Endothelial cell of umbilical vein (primary cell): Measurements from ENCODE around the gene SETD2. TPM values are rescaled to one million over a fixed set of nuclear protein-coding genes. Genes with fewer than 3 reads are reported as not detected.
"Not testable (repeated sequence)": the region's sequence is repeated elsewhere in the genome, so short reads cannot be mapped to it uniquely, and the experiment has no call there.

ENCODE experiments used
- BruUV-seq: library from RNA; stranded (reverse); fragments of 400-500 nt; replicated peaks from 2 replicates; lab custom pipeline; 2021; lab: Mats Ljungman, UMichigan
- CTCF ChIA-PET: fragments of 300-600, 350-600 bp; sonication (Branson Sonifier 250); formaldehyde crosslinking; loops from one replicate; lab custom pipeline; 2021; ENCODE audit warnings: antibody characterized with exemption, inconsistent platforms; lab: Charles Lee
- POLR2A ChIA-PET: fragments of 300-600, 350-600 bp; sonication (Branson Sonifier 250); formaldehyde crosslinking; loops from one replicate; lab custom pipeline; 2021; ENCODE audit warnings: antibody characterized with exemption, inconsistent platforms; lab: Charles Lee
- DNase-seq: peaks from one replicate; pipeline ENCODE4 v3.0.0-alpha.2; 2011; ENCODE audit warnings: low read depth, low spot score
- FAIRE-seq: peaks from 2 replicates; lab custom pipeline; 2011; peaks lifted over from hg19 to GRCh38; lab: Jason Lieb, UNC
- H2AFZ ChIP-seq: 2 replicates; pipeline ENCODE4 v1.6.0; 2012; ENCODE audit warnings: low read depth, low read length, control low read depth, inconsistent platforms
- H3K27ac ChIP-seq: 2 replicates; pipeline ENCODE4 v1.5.1; 2011; ENCODE audit warnings: low read depth, mild to moderate bottlenecking, control low read depth, low read length, moderate library complexity; ENCODE audit not compliant: insufficient read depth
- H3K27me3 ChIP-seq, 2 experiments: 2 replicates each; pipeline versions ENCODE4 v1.6.0 to v1.6.1; 2011; ENCODE audit warnings: low read length in 2 of 2, mixed read lengths in 1 of 2; ENCODE audit not compliant: control insufficient read depth in 2 of 2, insufficient read depth in 2 of 2
- H3K36me3 ChIP-seq, 2 experiments: 2 replicates in 1 of 2; 3 replicates in 1 of 2; pipeline ENCODE4 v1.5.1; 2011; ENCODE audit warnings: low read length in 2 of 2, mild to moderate bottlenecking in 1 of 2, moderate library complexity in 1 of 2; ENCODE audit not compliant: control insufficient read depth in 2 of 2, insufficient read depth in 2 of 2; ENCODE audit errors: extremely low read depth in 1 of 2
- H3K4me1 ChIP-seq: 3 replicates; pipeline ENCODE4 v1.5.1; 2011; ENCODE audit warnings: mild to moderate bottlenecking, low read length; ENCODE audit not compliant: control insufficient read depth, insufficient read depth; ENCODE audit errors: extremely low read depth
- H3K4me2 ChIP-seq: 2 replicates; pipeline ENCODE4 v1.6.1; 2011; ENCODE audit warnings: low read length, control low read depth, mixed read lengths; ENCODE audit not compliant: insufficient read depth
- H3K4me3 ChIP-seq, 3 experiments: fragments of 200-600 bp in 1 of 3; sonication (generic), shearing (Covaris generic) in 1 of 3; replicated peaks in 1 of 3; 2 replicates each; pipeline ENCODE4 v1.5.1; 2011 to 2016; ENCODE audit warnings: control low read depth in 3 of 3, low read length in 3 of 3, mild to moderate bottlenecking in 2 of 3, inconsistent platforms in 1 of 3, low read depth in 1 of 3, moderate library complexity in 1 of 3; ENCODE audit not compliant: insufficient read depth in 1 of 3
- H3K79me2 ChIP-seq: 2 replicates; pipeline ENCODE4 v1.6.0; 2012; ENCODE audit warnings: low read length, inconsistent platforms; ENCODE audit not compliant: control insufficient read depth, insufficient read depth
- H3K9ac ChIP-seq: replicated peaks from 2 replicates; pipeline ENCODE3; 2011; ENCODE audit warnings: low read length, control low read depth; ENCODE audit not compliant: insufficient read depth; ENCODE audit errors: extremely low read depth
- H3K9me1 ChIP-seq: replicated peaks from 3 replicates; pipeline ENCODE4 v1.6.0; 2011; ENCODE audit warnings: mild to moderate bottlenecking, low read length; ENCODE audit not compliant: control insufficient read depth, insufficient read depth; ENCODE audit errors: extremely low read depth
- H3K9me3 ChIP-seq: replicated peaks from 2 replicates; pipeline ENCODE4 v1.5.1; 2012; ENCODE audit warnings: low read length, inconsistent platforms; ENCODE audit not compliant: control insufficient read depth, insufficient read depth
- H4K20me1 ChIP-seq: replicated peaks from 2 replicates; pipeline ENCODE3; 2011; ENCODE audit warnings: mild to moderate bottlenecking, low read length; ENCODE audit not compliant: control insufficient read depth, insufficient read depth; ENCODE audit errors: extremely low read depth
- EZH2 ChIP-seq: IDR thresholded peaks from 2 replicates; pipeline ENCODE4 v1.6.1; 2012; ENCODE audit warnings: borderline replicate concordance, low read depth, mild to moderate bottlenecking, moderate library complexity, low read length, inconsistent platforms; ENCODE audit not compliant: severe bottlenecking
- FOS ChIP-seq: IDR thresholded peaks from 2 replicates; pipeline ENCODE4 v1.6.1; 2011; ENCODE audit warnings: mild to moderate bottlenecking, low read length, moderate library complexity, borderline replicate concordance; ENCODE audit not compliant: insufficient read depth
- GATA2 ChIP-seq: IDR thresholded peaks from 2 replicates; pipeline ENCODE4 v1.7.0; 2011; ENCODE audit warnings: low read depth, mild to moderate bottlenecking, moderate library complexity, mixed read lengths, low read length; ENCODE audit not compliant: insufficient read length, insufficient read depth
- JUN ChIP-seq: IDR thresholded peaks from 2 replicates; pipeline ENCODE4 v1.6.1; 2011; ENCODE audit warnings: borderline replicate concordance, low read depth; ENCODE audit not compliant: insufficient read length, insufficient read depth
- MYC ChIP-seq: IDR thresholded peaks from one replicate; pipeline ENCODE4 v1.6.1; 2011; ENCODE audit warnings: mild to moderate bottlenecking, low read depth, low read length
- POLR2A ChIP-seq: IDR thresholded peaks from 2 replicates; pipeline ENCODE4 v1.6.1; 2012; ENCODE audit warnings: low read depth, mild to moderate bottlenecking, control low read depth, low read length
- POLR2AphosphoS5 ChIP-seq: IDR thresholded peaks from 2 replicates; pipeline ENCODE4 v1.6.1; 2012; ENCODE audit warnings: low read depth, mild to moderate bottlenecking, control low read depth, low read length, moderate library complexity; ENCODE audit not compliant: insufficient read depth
- dilution Hi-C: fragments of 300-500 bp; cut with MboI; formaldehyde crosslinking; loops from one replicate; pipeline ENCODE4 v1.15.0; 2019; ENCODE audit warnings: low sequenced_read_pairs; ENCODE audit not compliant: extremely low pct_ligation_motif_present
- intact Hi-C: fragments of 100-400 bp; cut with micrococcal nuclease; formaldehyde crosslinking; loops from one replicate; pipeline ENCODE4 v1.10.0; 2022
- polyA plus RNA-seq, 4 experiments: library from polyadenylated mRNA; depleted of rRNA in 3 of 4; stranded (reverse) in 3 of 4; unstranded in 1 of 4; fragments of >200 nt; gene quantifications; 2 replicates each; pipeline versions ENCODE4 v1.2.1 to v1.2.3, GENCODE V29; 2011 to 2012; ENCODE audit warnings: missing spikeins in 1 of 4
- total RNA-seq: library from RNA; stranded (reverse); gene quantifications from 2 replicates; pipeline ENCODE4 v1.2.3, GENCODE V29; 2021
- TF ChIP-seq, protein P1 (sequence below), 2 donors: IDR thresholded peaks; 1 replicate in 1 of 2; 2 replicates in 1 of 2; pipeline ENCODE4 v1.5.1; 2011; ENCODE audit warnings: low read length in 2 of 2, mild to moderate bottlenecking in 2 of 2, moderate library complexity in 2 of 2, control low read depth in 1 of 2, inconsistent platforms in 1 of 2, low read depth in 1 of 2; ENCODE audit not compliant: insufficient read depth in 1 of 2; ENCODE audit errors: extremely low read depth in 1 of 2
- TF ChIP-seq, protein P2 (sequence below): IDR thresholded peaks from 2 replicates; pipeline ENCODE4 v1.6.1; 2011; ENCODE audit not compliant: insufficient read depth, insufficient read length

SETD2 gene
- total and polyA plus RNA-seq, 2 donors (not counting 3 experiments of a cell fraction or from before 2014, with no cell fraction given), result 13.7 to 41.4 TPM

DNA sequence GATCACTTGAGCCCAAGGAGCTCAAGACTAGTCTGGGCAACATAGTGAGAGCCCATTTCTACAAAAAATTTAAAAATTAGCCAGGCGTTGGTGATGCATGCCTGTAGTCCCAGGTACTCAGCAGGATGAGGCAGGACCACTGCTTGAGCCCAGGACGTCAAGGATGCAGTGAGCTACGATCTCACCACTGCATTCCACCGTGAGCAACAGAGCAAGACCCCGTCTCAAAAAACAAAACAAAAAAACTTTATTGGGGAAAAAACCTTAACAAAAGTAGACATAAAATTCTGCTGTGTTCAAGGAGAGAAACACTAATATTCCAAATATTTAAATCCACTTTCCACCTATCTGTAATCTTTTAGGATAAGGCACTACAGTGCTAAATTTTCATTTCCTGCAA is 20.8 kb downstream of the SETD2 start:
- BruUV-seq, result no TSS peak
- H3K9me3 ChIP-seq, result no peaks in the 10 kb centered on the region
- H3K4me2 ChIP-seq, result no peak overlapping the region
- peaks cover 85% of the 10 kb centered on the region for H3K79me2 ChIP-seq
- H3K4me1 ChIP-seq, result no peaks in the 10 kb centered on the region
- ChIA-PET POLR2A (no interaction called here), CTCF (no interaction called here)
- no peak overlapping the region for H3K27ac ChIP-seq
- H3K36me3 ChIP-seq, result no peaks in the 10 kb centered on the region
- FAIRE-seq, result no peak
- peaks cover 11% of the 10 kb centered on the region for H4K20me1 ChIP-seq
- no peaks in the 10 kb centered on the region for H3K9me1 ChIP-seq
- no peak for DNase-seq
- dilution Hi-C loops, result no loop called here
- no peak overlapping the region for H3K4me3 ChIP-seq
- TF ChIP-seq, protein P1, sequence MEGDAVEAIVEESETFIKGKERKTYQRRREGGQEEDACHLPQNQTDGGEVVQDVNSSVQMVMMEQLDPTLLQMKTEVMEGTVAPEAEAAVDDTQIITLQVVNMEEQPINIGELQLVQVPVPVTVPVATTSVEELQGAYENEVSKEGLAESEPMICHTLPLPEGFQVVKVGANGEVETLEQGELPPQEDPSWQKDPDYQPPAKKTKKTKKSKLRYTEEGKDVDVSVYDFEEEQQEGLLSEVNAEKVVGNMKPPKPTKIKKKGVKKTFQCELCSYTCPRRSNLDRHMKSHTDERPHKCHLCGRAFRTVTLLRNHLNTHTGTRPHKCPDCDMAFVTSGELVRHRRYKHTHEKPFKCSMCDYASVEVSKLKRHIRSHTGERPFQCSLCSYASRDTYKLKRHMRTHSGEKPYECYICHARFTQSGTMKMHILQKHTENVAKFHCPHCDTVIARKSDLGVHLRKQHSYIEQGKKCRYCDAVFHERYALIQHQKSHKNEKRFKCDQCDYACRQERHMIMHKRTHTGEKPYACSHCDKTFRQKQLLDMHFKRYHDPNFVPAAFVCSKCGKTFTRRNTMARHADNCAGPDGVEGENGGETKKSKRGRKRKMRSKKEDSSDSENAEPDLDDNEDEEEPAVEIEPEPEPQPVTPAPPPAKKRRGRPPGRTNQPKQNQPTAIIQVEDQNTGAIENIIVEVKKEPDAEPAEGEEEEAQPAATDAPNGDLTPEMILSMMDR (IDR thresholded peaks at IDR 0.05; ENCODE audit: extremely low read depth in 1 of 2, insufficient read depth in 1 of 2, low read depth in 1 of 2, low read length in 2 of 2), result no peak
- TF ChIP-seq POLR2A (no peak), FOS (no peak), JUN (no peak), MYC (no peak), POLR2AphosphoS5 (no peak), EZH2 (no peak), GATA2 (no peak)
- TF ChIP-seq, protein P2, sequence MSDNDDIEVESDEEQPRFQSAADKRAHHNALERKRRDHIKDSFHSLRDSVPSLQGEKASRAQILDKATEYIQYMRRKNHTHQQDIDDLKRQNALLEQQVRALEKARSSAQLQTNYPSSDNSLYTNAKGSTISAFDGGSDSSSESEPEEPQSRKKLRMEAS, result no peak
- intact Hi-C loops, result no loop called here
- no peak overlapping the region for H3K9ac ChIP-seq
- no peaks in the 10 kb centered on the region for H3K27me3 ChIP-seq
- no peak overlapping the region for H2AFZ ChIP-seq

DNA sequence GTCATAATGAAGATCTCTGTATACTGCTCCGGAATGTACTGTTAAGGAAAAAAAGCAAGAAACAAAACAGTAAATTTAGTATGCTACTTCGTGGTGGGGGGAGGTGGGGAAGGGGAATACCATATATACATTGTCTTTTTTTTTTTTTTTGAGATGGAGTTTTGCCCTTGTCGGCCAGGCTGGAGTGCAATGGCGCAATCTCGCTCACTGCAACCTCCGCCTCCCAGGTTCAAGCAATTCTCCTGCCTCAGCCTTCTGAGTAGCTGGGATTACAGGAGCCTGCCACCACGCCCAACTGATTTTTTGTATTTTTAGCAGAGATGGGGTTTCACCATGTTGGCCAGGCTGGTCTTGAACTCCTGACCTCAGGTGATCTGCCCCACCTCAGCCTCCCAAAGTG is 21.4 kb downstream of the SETD2 start:
- H4K20me1 ChIP-seq, result peaks cover 11% of the 10 kb centered on the region
- DNase-seq, H3K9ac ChIP-seq, H3K36me3 ChIP-seq, BruUV-seq, H3K9me3 ChIP-seq, H3K4me2 ChIP-seq, H2AFZ ChIP-seq, H3K4me1 ChIP-seq, H3K27ac ChIP-seq, FAIRE-seq, dilution Hi-C loops, POLR2A ChIA-PET, H3K27me3 ChIP-seq, H3K9me1 ChIP-seq, intact Hi-C loops, H3K4me3 ChIP-seq: not testable (repeated sequence)
- CTCF ChIA-PET, result interaction anchor here (2.1 kb wide), 1 partner anchor 17 kb away, joined by 5 read pairs; no protein-coding TSS in a partner anchor
- H3K79me2 ChIP-seq, result peaks cover 86% of the 10 kb centered on the region

DNA sequence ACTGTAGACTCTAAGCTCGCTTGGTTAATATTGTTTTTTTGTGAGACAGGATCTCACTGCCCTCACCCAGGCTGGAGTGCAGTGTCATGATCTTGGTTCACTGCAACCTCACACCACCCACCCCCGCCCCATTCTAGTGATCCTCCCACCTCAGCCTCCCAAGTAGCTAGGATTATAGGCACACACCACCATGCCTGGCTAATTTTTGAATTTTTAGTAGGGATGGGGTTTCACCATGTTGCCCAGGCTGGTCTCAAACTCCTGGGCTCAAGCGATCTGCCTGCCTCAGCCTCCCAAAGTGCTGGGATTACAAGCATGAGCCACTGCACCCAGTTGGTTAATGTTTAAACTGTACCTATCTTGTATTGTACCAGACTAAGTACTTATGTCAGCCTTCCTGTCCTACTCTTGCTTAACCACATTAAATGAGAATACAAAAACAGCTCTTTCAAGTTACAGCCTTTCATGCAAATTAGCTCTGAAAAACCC is 22.9 kb downstream of the SETD2 start:
- POLR2A ChIA-PET, H3K27ac ChIP-seq, H2AFZ ChIP-seq, DNase-seq, intact Hi-C loops, FAIRE-seq, H3K36me3 ChIP-seq, BruUV-seq, H3K4me1 ChIP-seq, H3K27me3 ChIP-seq, H3K9ac ChIP-seq, dilution Hi-C loops, H3K9me3 ChIP-seq, H3K4me3 ChIP-seq, H3K4me2 ChIP-seq, H3K9me1 ChIP-seq: not testable (repeated sequence)
- H3K79me2 ChIP-seq, result peaks cover 84% of the 10 kb centered on the region
- CTCF ChIA-PET, result interaction anchor here (0.6 to 2.1 kb wide), 3 partner anchors 18 to 24 kb away, joined by 3 to 5 read pairs (median 3); no protein-coding TSS in a partner anchor
- peaks cover 11% of the 10 kb centered on the region for H4K20me1 ChIP-seq
